T-helper 9 cell (primary cell): ENCODE measurements around the gene CAMK2D.

Source experiments
- DNase-seq: peaks from one replicate; pipeline ENCODE4 v3.0.0-alpha.2; 2020

CAMK2D gene

DNA sequence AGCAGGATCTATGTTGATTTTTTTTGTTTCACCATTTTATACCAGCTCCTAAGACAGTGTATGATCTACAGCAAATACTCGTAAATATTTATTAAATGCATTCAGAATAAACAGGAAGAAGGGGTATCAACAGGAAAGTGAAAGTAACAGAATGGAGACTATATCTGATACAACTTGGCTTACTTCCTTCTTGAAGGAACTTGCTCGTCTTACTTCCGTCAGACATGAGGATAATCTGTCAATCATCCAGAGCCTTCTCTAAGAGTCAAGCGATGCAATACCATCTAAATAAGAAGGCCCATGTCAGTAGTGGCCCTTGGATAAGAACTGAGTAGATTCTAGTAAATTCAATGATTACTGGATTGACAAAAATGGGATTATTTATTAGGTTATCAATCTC, 84.2 kb downstream of the CAMK2D start:
- no peak for DNase-seq

DNA sequence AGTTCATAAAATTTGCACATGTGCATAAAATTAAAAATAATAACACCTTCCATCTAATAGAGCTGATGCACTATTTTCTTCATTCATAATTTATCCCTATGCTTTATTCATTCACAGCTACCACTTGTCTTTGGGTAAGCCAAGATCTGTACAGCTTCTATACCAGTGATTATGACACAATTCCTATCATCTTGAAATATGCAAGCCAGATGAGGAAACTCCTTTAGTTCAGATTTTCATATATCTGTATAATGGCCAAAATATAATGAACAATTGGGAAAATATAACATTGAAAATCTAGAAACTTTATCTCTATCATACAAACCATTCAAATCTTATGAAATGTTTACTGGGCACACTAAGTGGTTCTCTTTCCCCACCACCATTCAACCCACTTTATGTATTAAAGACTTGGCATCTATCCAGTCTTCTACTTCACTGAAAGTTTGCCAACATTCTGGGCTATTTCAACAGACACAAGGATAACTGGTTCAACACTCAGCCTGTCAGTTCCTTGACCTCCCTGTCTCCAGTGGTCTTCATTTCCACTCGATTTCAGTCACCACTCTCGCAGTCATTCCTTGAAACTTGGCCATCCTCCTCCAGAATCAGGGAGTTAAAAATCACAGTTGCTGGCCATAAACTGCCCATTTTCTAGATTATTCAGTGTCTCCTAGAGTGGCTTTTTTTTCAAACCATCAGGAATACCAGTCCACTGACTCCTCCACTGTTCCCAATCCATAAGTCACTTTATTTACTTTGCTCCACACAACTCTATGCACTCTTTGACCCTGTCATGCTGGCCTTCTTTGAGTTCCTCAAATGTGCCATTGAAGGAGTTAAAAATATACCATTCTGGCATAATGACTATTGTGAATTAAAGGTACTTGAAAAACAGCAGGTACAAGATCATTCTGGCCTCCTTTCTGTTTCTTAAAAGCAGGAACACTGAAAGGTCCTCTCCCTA, 85.5 kb downstream of the CAMK2D start:
- DNase-seq = no peak

- no peak for DNase-seq
These were observed 86.8 kb downstream of the CAMK2D start for GRCh38 chr4:113674733-113675132.

DNA sequence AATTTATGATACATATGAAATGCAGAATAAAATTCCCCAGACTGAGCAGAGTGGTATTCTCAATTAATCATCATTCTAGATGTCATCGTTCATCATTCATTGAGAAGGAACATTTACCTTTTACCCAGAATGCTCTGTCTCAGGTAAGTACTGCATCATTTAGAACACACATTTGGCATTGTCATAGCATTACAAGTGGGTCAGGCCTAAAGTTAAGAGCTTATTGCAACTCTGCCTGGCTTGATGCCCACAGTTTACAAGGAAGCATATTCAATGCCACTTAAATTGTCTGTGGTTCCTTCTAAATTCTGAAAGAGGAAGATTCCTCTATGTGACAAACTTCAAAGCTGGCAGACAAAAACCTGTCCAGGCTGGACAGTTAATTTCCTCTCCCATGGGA, 87.3 kb downstream of the CAMK2D start:
- DNase-seq = no peak

DNA sequence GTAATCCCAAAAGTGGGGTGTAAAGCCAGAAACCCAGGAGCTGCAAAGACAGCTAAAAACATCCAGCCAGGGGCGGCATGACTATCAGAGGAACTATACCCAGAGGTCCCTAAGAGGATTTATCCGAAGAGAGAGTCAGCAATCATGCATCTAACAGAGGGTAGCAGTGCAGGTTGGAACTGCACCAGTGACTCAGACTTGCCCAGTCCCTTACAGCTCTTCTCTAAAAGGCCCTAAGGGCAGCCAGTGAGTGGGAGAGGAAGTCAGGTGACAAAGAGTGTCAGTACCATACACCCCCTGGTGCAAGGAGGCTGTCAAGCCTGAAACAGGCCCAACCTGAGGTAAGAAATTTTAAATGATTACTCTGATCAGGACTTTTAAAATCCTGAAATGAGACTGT, 88.1 kb downstream of the CAMK2D start:
- DNase-seq = no peak

DNA sequence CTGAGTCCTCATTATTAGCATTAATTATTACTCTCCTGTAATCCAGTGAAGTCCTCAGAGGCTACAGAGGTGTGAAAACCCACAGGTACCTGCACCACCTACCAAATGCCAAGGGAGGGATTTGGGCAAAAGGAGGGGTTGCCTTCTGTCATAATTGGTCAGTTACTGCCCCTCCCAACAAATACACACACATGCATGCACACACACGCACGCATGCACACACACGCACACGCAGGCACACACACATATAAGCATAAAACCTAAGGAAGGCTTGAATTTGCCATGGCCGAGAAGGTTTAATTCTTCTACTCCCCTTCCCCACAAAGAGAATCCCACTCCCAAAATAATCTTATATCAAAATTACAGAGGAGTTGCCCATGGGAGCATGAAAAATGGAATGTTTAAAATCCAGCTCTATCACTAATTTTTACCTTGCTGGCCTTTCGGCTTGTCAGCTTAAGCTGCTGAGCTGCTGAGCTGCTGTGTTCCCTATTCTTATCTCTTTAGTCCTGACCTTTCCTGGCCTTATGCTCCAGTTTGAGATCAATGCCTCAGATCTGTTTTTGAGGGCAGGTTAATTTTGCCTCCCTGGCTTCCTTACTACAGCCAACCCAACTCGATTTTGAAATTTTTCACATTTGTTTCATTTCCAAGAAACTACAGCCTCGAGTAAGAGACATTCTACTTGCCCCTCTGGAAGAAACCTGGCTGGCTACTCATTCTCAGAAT, 95.0 kb downstream of the CAMK2D start:
- no peak for DNase-seq

DNA sequence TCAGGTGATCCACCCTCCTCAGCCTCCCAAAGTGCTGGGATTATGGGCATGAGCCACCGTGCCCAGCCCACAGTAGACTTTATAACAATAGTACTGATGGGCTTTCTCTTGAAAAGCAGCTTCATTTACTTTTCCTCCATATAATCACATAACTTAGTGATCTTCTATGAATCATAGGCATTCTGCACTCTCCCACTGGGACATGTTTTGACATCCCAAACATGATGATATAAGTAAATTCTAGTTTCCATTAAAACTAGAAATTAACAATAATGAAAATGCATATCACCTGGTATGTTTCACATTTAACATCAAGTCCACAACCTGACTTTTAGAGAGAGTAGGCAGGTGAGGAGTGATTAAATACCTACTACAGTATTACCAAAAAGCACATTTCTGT, 96.5 kb downstream of the CAMK2D start:
- DNase-seq = no peak

- no peak for DNase-seq
These were observed 99.0 kb downstream of the CAMK2D start for GRCh38 chr4:113662581-113662980.

GRCh38 chr4:113659127-113659526, 102.4 kb downstream of the CAMK2D start:
- DNase-seq = no peak

DNA sequence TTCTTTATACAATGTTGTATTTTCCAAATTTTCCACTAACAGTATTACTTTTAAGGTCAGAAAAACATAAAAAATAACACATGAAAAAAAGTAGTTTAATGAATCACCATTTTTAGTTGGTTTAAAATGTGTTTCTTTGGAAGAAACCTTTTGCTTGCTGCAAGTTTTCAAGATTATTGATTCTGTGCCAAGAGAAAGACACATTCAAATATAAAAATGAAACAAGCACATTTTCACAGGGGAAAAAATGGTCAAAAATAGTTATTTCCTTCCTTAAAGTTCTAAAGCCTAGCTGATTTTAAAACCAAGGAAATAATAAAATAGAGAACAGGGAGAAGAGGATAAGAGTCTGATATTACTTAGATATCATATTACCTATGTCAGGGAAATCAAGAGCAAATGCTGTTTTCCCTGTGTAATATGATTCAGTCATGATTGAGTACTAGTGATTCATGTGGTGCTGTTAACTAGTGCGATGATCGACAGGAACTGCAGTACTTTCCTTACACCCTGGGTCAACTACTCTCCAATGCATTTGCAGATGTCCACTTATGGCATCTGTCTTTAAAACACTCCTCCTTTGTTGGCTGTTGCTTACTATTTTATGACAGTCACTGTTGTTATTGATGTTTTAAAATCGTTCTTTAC, 103.8 kb downstream of the CAMK2D start:
- no peak for DNase-seq

DNA sequence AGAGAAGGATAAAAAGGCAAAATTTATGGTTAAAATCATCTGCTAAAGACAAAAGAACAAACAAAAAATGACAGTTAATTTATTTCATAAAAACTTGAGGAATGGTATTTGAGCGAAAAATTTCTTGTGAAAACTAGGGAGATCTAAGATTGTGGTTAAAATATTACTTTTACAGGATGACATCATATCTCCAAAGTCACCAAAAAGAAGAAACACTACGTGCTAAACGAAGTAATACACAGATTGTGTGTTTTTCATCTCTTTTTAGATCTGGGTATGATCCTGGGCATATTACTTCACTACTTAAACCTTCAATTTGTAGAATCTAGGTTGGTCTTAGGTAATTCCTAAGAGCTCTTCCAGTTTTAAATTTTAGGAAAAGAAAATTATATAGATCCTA, 107.7 kb downstream of the CAMK2D start:
- no peak for DNase-seq

GRCh38 chr4:113646442-113646822, 115.1 kb downstream of the CAMK2D start:
- DNase-seq = no peak

- no peak for DNase-seq
These were observed 115.6 kb downstream of the CAMK2D start for GRCh38 chr4:113645771-113646441.

GRCh38 chr4:113645288-113645687, 116.2 kb downstream of the CAMK2D start:
- no peak for DNase-seq

DNA sequence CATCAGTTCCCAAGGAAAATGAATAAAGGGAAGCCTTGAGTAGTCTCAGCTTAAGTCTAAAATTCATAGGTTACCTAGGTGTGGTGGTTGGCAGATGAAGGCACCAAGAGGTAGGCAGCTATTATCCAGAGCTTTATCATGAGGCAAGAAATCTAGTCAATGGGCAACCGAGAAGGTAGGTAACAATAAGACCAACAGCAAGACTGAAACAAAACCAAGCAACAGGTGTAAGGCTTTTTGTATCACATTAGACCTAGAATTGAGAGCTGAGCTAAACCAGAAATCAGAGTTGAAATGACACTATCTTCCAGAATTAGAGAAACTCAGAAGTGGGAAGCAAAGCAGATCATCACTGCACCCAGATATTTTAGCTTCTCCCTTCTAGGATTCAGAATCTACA, 117.1 kb downstream of the CAMK2D start:
- no peak for DNase-seq

GRCh38 chr4:113643505-113643904, 118.0 kb downstream of the CAMK2D start:
- no peak for DNase-seq

DNA sequence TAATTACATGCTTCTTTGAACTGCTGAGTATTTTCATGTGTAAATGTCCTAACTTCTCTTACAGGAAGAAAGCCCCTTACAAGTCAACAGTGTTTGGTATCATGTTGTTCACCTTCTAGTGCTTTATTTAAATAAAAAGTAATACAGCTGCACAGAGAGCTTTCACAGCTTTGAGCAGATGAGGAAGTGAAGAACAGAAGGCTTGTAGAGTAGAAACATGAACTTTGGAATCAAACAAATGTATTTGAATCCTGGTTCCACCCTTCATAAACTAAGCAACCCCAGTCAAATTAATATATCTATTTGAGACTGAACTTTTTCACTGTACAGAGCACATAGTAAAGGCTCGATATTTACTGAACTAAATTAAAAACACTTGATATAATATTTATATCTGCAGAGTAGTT, 120.5 kb downstream of the CAMK2D start:
- DNase-seq = no peak

DNA sequence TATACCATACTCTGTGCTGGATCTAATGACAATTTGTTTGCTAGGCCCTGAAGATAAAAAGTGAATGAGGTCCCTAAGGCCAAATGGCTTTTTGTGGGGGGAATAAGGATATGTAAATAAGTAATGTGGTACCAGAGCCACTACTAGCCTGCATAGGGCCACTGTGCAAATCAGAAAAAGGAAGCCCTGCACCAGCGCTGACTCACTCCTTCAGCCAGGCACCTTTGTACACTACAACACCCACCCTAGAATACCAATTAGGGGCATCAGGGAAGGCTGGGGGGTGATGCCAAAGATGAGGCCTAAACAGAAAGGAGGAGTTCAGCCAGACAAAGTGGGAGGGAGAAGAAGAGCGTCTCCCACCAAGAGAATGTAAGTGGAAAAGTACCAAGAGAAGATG, 122.2 kb downstream of the CAMK2D start:
- DNase-seq = no peak

DNA sequence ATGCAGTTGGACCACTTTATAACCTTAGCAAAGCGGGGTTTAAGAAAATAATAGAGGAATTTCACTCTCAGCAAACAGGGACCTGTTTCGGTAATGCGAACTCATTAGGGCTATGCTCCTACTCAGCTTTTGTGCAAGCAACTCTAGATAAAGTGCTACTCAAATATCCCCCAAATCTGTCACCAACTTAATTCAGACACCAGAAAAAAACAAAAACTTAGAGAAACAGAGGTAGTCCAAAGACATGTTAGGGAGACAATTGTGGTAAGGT, 123.0 kb downstream of the CAMK2D start:
- no peak for DNase-seq

GRCh38 chr4:113637823-113638561, 123.5 kb downstream of the CAMK2D start:
- DNase-seq = no peak

- DNase-seq = no peak
These were observed 124.2 kb downstream of the CAMK2D start for GRCh38 chr4:113637363-113637762.

DNA sequence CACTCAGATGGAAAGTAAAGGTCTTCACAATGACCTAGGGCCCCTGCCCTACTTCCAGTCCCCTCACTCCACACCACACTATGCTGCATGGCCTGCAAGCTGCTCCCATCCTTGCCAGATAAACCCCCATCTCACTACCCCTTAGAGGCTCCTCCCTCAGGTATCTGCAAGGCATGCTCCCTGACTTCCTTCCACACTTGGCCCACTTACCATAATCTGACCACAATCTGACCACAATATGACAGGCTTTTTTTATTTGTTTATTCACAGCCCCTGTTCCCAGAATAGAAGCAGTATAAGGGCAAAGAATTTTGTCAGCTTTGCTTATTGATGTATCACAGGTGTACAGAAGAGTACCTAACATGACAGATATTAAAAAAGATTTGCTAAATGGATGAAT, 124.7 kb downstream of the CAMK2D start:
- DNase-seq = peak; percentile 8

DNA sequence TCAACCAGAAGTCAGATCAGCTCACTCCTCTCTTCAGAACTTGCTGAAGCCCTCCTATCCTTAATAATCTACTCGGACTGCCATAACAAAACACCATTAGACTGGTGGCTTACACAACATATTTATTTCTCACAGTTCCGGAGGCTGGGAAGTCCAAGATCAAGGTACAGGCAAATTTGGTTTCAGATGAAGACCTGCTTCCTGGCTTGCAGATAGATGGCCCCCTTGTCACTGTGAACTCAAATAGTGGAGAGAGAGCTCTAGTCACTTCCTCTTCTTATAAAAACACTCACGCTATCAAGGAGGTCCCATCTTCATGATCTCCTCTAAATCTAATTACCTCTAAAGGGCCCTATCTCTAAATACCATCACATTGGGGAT, 125.1 kb downstream of the CAMK2D start:
- DNase-seq = no peak
